D721Med (cell line): ENCODE results near the gene TIMM23.
"Not testable (repeated sequence)": the region's sequence is repeated elsewhere in the genome, so short reads cannot be mapped to it uniquely, and the experiment has no call there.

ENCODE experiments used
- DNase-seq: peaks from one replicate; pipeline ENCODE4 v3.0.0; 2011; ENCODE audit warnings: low spot score; ENCODE audit not compliant: insufficient read length
- FAIRE-seq: peaks from 2 replicates; lab custom pipeline; 2011; peaks lifted over from hg19 to GRCh38; lab: Jason Lieb, UNC
- TF ChIP-seq, protein P1 (sequence below): IDR thresholded peaks from 2 replicates; pipeline ENCODE4 v1.5.1; 2012; ENCODE audit warnings: mild to moderate bottlenecking, control low read depth; ENCODE audit not compliant: insufficient read depth; ENCODE audit errors: missing control alignments

Gene TIMM23

DNA sequence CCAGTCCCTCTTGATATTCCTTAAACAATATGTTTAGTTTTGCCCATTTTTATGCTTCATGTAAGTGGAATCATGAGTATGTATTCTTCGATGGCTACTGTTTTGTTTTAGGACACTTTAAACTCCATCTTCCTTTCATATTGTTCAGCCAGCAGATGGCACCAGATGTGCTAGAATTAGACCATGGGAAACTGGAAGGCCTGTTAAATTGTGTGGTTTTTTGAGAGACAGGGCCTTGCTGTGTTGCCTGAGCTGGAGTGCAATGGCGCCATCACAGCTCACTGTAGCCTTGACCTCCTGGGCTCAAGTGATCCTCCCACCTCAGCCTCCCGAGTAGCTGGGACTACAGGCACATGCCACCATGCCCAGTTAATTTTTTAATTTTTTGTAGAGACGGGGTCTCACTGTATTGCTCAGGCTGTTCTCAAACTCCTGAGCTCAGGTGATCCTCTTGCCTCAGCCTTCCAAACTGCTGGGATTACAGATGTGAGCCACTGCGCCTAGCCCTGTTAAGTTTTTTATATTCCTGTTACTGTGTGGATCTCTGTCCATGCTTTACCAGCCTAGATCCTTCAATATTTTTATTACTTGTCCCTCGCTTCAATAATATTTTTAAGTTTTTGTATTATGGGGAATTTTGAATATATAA lies 11.4 kb downstream of the TIMM23 start:
- FAIRE-seq, DNase-seq: not testable (repeated sequence)
- TF ChIP-seq, protein P1, sequence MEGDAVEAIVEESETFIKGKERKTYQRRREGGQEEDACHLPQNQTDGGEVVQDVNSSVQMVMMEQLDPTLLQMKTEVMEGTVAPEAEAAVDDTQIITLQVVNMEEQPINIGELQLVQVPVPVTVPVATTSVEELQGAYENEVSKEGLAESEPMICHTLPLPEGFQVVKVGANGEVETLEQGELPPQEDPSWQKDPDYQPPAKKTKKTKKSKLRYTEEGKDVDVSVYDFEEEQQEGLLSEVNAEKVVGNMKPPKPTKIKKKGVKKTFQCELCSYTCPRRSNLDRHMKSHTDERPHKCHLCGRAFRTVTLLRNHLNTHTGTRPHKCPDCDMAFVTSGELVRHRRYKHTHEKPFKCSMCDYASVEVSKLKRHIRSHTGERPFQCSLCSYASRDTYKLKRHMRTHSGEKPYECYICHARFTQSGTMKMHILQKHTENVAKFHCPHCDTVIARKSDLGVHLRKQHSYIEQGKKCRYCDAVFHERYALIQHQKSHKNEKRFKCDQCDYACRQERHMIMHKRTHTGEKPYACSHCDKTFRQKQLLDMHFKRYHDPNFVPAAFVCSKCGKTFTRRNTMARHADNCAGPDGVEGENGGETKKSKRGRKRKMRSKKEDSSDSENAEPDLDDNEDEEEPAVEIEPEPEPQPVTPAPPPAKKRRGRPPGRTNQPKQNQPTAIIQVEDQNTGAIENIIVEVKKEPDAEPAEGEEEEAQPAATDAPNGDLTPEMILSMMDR = peak; percentile 36

GRCh38 chr10:45984473-45984872 lies 12.2 kb downstream of the TIMM23 start:
- not testable (repeated sequence) for DNase-seq, FAIRE-seq

DNA sequence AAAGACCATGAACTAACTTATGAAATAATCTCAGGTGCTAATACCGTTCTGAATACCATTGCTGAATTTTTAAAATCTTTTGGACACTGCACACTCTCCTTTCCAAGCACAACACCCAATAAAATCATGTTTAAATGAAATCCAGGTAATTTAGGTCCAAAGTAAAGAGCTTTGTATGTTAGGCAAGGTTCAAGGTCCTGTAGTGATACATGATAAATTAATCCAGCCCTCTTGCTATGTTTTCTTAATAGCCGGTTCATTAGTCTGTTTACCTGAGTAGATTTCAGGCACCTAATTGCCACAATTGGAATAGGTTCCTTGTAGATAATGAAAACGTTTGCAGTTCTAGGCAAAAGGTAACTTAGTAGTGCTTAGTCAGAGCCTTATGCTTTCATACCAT lies 13.3 kb downstream of the TIMM23 start:
- FAIRE-seq = not testable (repeated sequence)

DNA sequence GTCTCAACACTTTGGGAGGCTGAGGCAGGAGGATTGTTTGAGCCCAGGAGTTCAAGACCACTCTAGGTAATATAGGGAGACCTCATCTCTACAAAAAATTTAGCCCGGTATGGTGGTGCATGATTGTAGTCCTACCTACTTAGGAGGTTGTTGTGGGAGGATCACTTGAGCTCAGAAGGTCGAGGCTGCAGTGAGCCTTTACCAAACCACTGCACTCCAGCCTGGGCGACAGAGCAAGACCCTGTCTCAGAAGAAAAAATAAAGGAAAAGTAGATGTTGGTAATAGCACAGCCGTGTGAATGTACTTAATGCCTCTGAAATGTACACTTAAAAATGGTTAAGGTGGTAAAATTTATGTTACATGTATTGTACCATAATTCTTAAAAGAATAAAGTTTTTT lies 25.3 kb downstream of the TIMM23 start:
- DNase-seq (no peak), FAIRE-seq (no peak)
- TF ChIP-seq, protein P1 = no peak

More for the DNA sequence above, 13.3 kb downstream of the TIMM23 start:
- DNase-seq = not testable (repeated sequence)

DNA sequence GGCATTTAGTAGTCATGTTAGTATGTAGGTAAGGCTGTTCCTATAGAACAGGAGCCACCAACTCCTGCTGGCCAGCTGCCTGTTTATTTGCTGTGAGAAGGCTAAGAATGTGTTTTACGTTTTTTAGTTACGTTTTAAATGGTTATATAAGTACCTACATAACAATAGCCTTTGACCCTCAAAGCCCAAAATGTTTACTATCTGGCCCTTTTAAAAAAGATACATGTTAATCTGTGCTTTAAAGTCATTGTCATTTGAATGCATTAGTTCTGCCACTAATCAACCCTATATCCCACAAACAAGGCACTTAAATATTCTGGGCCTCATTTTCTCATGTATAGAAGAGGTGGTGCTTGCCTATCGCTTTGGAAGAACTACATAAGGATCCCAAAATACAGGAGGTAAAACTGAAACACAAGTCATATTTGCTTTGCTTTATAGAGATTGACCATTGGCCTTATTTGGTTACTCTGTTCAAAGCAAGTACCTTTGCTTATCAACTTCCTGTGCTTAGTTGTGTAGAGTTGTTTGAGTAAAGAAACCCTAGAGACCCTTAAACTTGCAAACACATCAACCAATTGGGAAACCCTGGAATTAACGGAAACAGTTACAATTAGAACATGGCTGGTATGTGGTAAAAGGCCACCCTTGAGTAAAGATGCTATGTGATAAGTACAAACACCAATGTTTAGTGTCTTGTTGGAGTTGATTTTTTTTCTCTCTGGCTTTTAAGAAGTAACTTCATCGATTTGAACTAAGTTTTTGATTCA lies 25.9 kb downstream of the TIMM23 start:
- no peak for DNase-seq
- FAIRE-seq = no peak
- TF ChIP-seq, protein P1 = no peak

- not testable (repeated sequence) for DNase-seq, FAIRE-seq
These were observed 27.7 kb downstream of the TIMM23 start for GRCh38 chr10:45999955-46000354.

DNA sequence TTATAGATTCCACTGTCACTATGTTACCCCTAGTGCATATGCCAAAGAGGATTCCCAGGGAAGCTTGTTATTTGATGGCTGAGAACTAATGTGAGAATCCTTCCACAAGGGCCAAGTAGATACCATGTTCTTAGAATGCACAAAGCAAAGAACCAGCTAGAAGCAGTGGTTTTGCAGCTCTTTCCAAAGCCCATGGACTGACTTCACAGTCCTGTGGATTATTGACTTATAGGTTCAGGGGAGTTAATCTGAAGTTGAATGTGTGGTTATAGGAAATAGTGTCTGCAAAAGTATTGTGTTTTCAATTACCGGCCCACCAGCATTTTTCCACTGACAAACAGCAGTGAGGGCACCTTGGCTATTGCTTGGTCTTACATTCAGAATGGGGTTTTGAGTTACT lies 28.2 kb downstream of the TIMM23 start:
- TF ChIP-seq, protein P1 = no peak
- FAIRE-seq = no peak
- no peak for DNase-seq

DNA sequence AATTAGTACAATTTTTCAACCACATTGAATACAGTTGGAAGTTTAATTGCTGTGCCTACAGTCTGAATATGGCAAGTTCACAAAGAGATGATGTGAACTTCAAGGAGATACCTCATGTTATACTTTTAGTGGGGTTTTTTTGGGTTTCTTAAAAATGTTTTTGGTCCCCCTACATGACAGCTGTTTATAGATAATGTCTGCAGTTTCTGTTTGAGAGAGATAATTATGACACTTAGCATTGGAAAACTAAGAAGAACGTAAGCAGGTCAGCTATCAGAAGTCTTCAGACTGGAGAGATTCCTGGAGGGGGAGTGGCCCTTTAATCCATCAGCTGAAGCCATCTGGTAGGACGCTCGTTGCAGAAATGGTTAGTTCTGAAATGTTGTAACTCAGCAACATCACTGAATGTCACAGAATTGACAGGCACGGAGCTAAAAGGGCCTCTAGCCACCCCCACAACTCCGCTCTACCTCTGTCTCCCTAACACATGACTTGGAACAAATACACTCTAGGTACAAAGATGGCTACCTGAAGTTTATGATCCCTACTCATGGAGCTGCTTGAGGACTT lies 29.0 kb downstream of the TIMM23 start:
- no peak for FAIRE-seq
- TF ChIP-seq, protein P1 = no peak
- DNase-seq = no peak

GRCh38 chr10:46002189-46002687 lies 29.9 kb downstream of the TIMM23 start:
- DNase-seq, FAIRE-seq: not testable (repeated sequence)
